Hepatocyte (in vitro differentiated cells): Measurements from ENCODE around the gene SLC38A9. TPM values are rescaled to one million over a fixed set of nuclear protein-coding genes. Genes with fewer than 3 reads are reported as not detected.
"Not testable (repeated sequence)": the region's sequence is repeated elsewhere in the genome, so short reads cannot be mapped to it uniquely, and the experiment has no call there.

Source experiments
- DNase-seq: peaks from one replicate; pipeline ENCODE4 v3.0.0-alpha.2; 2016; ENCODE audit warnings: low spot score
- H2AFZ ChIP-seq: fragments of 200-600 bp; sonication (generic); 2 replicates; pipeline ENCODE4 v1.6.0; 2016; ENCODE audit warnings: antibody characterized with exemption, mild to moderate bottlenecking
- H3K27ac ChIP-seq: fragments of 200-600 bp; sonication (generic); 2 replicates; pipeline ENCODE4 v1.5.1; 2016; ENCODE audit warnings: mild to moderate bottlenecking
- H3K27me3 ChIP-seq: fragments of 200-600 bp; sonication (generic); 2 replicates; pipeline ENCODE4 v1.6.1; 2016
- H3K36me3 ChIP-seq: fragments of 200-600 bp; sonication (generic); replicated peaks from 2 replicates; pipeline ENCODE4 v1.5.1; 2016; ENCODE audit warnings: low read depth; ENCODE audit not compliant: insufficient read depth
- H3K4me1 ChIP-seq: fragments of 200-600 bp; sonication (generic); 2 replicates; pipeline ENCODE4 v1.5.1; 2016; ENCODE audit warnings: mild to moderate bottlenecking, moderate library complexity; ENCODE audit not compliant: insufficient read depth
- H3K4me2 ChIP-seq: fragments of 200-600 bp; sonication (generic); 2 replicates; pipeline ENCODE4 v1.6.0; 2016
- H3K4me3 ChIP-seq: fragments of 200-600 bp; sonication (generic); 2 replicates; pipeline ENCODE4 v1.5.1; 2016; ENCODE audit warnings: mild to moderate bottlenecking
- H3K79me2 ChIP-seq: fragments of 200-600 bp; sonication (generic); 2 replicates; pipeline ENCODE4 v1.6.0; 2017; ENCODE audit warnings: mild to moderate bottlenecking
- H3K9me2 ChIP-seq: fragments of 200-600 bp; sonication (generic); replicated peaks from 2 replicates; pipeline ENCODE4 v1.6.0; 2017; ENCODE audit warnings: mild to moderate bottlenecking; ENCODE audit not compliant: insufficient read depth
- H3K9me3 ChIP-seq: fragments of 200-600 bp; sonication (generic); 2 replicates; pipeline ENCODE4 v1.5.1; 2016; ENCODE audit warnings: low read depth, mild to moderate bottlenecking
- H4K20me1 ChIP-seq: fragments of 200-600 bp; sonication (generic); 2 replicates; pipeline ENCODE4 v1.6.0; 2016; ENCODE audit warnings: mild to moderate bottlenecking; ENCODE audit not compliant: insufficient read depth, poor library complexity, severe bottlenecking
- CTCF ChIP-seq: fragments of 200-600 bp; sonication (generic); IDR thresholded peaks from 2 replicates; pipeline ENCODE4 v1.5.1; 2016; ENCODE audit warnings: antibody characterized with exemption, mild to moderate bottlenecking; ENCODE audit not compliant: poor library complexity
- EZH2 ChIP-seq: fragments of 200-600 bp; sonication (generic); IDR thresholded peaks from 2 replicates; pipeline ENCODE4 v1.6.1; 2016; ENCODE audit warnings: antibody characterized with exemption, mild to moderate bottlenecking, borderline replicate concordance
- EZH2phosphoT487 ChIP-seq: fragments of 200-600 bp; sonication (generic); IDR thresholded peaks from one replicate; pipeline ENCODE4 v1.6.1; 2018; ENCODE audit warnings: antibody characterized with exemption, mild to moderate bottlenecking, low read depth, moderate library complexity; ENCODE audit not compliant: unreplicated experiment, severe bottlenecking
- WGBS: methylation state at CpG from one replicate; pipeline ENCODE4 v1.1.6; 2016; ENCODE audit warnings: low lambda C conversion rate; ENCODE audit errors: missing lambda C conversion rate; 5-methylcytosine and 5-hydroxymethylcytosine counted together
- polyA plus RNA-seq: library from polyadenylated mRNA; unstranded; fragments of >200 nt; fragmentation: Nextera tagmentation; extraction: Ambion mirVana; gene quantifications from 2 replicates; pipeline ENCODE4 v1.2.1, GENCODE V29; 2016
- total RNA-seq: library from RNA; depleted of rRNA; stranded (reverse); fragments of >200 nt; gene quantifications from 2 replicates; pipeline ENCODE4 v1.2.3, GENCODE V29; 2014

SLC38A9 gene
- total and polyA plus RNA-seq, 2 experiments from 2014 or later: 28.1 to 37.8 TPM

DNA sequence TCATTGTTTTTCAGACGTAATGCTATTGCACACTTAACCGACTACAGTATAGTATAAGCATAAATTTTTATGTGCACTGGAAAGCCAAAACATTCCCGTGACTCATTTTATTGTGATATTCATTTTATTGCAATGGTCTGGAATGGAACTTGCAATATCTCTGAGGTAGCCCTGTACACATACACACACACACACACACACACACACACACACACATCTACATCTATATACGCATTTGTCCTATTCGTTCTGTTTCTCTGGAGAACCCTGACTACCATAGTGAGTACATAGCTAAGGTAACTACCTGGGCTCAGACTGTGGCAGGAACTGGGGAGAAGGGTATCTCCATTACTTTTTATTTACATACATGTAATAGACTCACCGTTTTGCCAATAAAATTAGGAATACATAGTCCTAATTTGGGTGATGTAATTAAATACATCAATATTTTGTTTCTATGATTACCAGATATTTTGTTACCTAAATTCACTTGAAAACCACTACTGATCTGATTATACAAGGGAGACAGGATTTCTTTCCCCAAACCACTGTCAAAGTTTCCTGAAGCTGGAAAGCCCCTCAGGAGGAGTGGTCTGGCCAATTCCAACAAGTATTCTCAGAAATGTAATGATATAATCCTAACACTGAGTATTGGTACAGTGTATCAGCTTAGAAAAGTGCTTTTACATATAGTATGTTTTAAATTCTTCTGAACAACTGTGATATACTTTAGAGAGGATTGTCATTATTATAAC, 103.4 kb downstream of the SLC38A9 start:
- Histone ChIP-seq H3K4me1 (no peaks in the 10 kb centered on the region), H2AFZ (no peak overlapping the region), H4K20me1 (no peaks in the 10 kb centered on the region), H3K9me2 (no peaks in the 10 kb centered on the region), H3K27me3 (no peaks in the 10 kb centered on the region), H3K4me3 (no peak overlapping the region), H3K36me3 (no peaks in the 10 kb centered on the region), H3K79me2 (no peaks in the 10 kb centered on the region), H3K27ac (no peak overlapping the region), H3K9me3 (no peaks in the 10 kb centered on the region), H3K4me2 (no peak overlapping the region)
- TF ChIP-seq CTCF (no peak), EZH2phosphoT487 (no peak), EZH2 (no peak)
- DNase-seq: no peak
- 81% methylated on average over 6 of the region's 6 CpGs for WGBS

DNA sequence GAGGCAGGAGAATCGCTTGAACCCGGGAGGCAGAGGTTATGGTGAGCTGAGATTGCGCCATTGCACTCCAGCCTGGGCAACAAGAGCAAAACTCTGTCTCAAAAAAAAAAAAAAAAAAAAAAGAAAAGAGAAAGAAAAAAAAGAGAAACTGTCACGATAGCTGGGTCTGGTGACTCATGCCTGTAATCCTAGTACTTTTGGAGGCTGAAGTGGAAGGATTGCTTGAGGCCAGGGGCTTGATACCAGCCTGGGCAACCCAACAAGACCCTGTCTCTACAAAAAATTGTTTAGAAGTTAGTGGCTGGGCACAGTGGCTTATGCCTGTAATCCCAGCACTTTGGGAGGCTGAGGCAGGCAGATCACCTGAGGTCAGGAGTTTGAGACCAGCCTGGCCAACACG, 104.8 kb downstream of the SLC38A9 start:
- not testable (repeated sequence) for H3K79me2 ChIP-seq, H4K20me1 ChIP-seq, H3K4me3 ChIP-seq, H3K4me2 ChIP-seq, H3K27me3 ChIP-seq, H3K9me2 ChIP-seq, H3K9me3 ChIP-seq, H3K27ac ChIP-seq, H3K36me3 ChIP-seq, H3K4me1 ChIP-seq, H2AFZ ChIP-seq
- WGBS: 79% methylated on average over 5 of the region's 5 CpGs
- peak; percentile 23 for DNase-seq

DNA sequence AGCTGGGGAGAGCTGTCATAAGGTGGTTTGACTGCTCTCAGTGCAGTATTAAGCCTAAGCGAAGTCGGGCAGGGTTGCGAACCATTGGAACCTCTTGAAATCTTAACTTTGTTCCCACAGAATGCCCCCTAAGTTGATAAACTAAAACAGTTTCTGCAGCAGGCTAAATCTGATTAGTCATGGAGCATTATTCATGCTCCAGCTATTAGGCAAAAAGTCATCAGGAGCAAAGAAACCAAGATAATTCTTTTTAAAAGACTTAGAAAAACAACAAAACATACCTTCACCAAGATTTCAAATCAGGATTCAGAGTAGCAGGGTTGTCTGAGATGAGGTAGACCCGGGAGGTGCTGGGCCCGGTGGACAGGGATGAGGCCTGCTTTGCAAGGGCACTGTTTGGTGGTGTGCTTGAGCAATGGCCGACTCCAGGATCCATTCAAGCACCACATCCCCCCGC, 107.5 kb downstream of the SLC38A9 start:
- no peak overlapping the region for H3K4me3 ChIP-seq

DNA sequence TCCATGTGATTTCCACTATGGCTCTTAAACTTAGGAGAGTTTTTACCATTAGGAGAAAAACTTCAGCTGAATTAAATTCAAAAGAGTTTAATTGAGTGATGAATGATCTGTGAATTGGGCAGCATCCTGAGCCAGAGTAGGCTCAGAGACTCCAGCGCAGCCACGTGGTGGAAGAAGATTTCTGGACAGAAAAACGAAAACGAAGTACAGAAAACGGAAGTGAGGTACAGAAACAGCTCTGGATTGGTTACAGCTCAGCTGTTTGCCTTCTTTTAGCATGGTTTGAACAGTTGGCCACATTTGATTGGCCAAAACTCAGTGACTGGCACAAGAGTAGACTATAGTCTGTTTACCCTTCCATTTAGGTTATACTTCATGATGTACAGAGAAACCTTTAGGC, 108.2 kb downstream of the SLC38A9 start:
- Histone ChIP-seq H3K4me1 (peaks cover 37% of the 10 kb centered on the region), H3K79me2 (no peaks in the 10 kb centered on the region), H3K4me3 (no peak overlapping the region), H3K9me2 (no peaks in the 10 kb centered on the region), H3K4me2 (no peak overlapping the region), H4K20me1 (no peaks in the 10 kb centered on the region), H3K36me3 (no peaks in the 10 kb centered on the region), H2AFZ (no peak overlapping the region), H3K27me3 (no peaks in the 10 kb centered on the region), H3K27ac (no peak overlapping the region), H3K9me3 (no peaks in the 10 kb centered on the region)
- TF ChIP-seq CTCF (no peak), EZH2 (no peak), EZH2phosphoT487 (no peak)
- 79% methylated on average over 5 of the region's 5 CpGs for WGBS
- no peak for DNase-seq

More for the DNA sequence above, 107.5 kb downstream of the SLC38A9 start:
- no peaks in the 10 kb centered on the region for H4K20me1 ChIP-seq
- 78% methylated on average over 7 of the region's 7 CpGs for WGBS
- H3K4me2 ChIP-seq: no peak overlapping the region
- H3K27ac ChIP-seq: no peak overlapping the region
- H3K4me1 ChIP-seq: peaks cover 33% of the 10 kb centered on the region
- no peaks in the 10 kb centered on the region for H3K9me3 ChIP-seq
- no peaks in the 10 kb centered on the region for H3K36me3 ChIP-seq
- no peak for DNase-seq
- TF ChIP-seq EZH2 (no peak), EZH2phosphoT487 (no peak)
- H3K79me2 ChIP-seq: no peaks in the 10 kb centered on the region
- no peaks in the 10 kb centered on the region for H3K9me2 ChIP-seq
- H2AFZ ChIP-seq: no peak overlapping the region
- no peaks in the 10 kb centered on the region for H3K27me3 ChIP-seq
